ENCODE results near the gene PIR. TPM values are rescaled to one million over a fixed set of nuclear protein-coding genes. Genes with fewer than 3 reads are reported as not detected.
A peak's percentile ranks its signal among the peaks of the same experiment; 100 is the strongest.

PIR gene
- polyA plus RNA-seq (ENCODE audit: insufficient read length in 3 of 3): 1 to 10 TPM; 4.4 to 5.9 (median 5.2) TPM

DNA sequence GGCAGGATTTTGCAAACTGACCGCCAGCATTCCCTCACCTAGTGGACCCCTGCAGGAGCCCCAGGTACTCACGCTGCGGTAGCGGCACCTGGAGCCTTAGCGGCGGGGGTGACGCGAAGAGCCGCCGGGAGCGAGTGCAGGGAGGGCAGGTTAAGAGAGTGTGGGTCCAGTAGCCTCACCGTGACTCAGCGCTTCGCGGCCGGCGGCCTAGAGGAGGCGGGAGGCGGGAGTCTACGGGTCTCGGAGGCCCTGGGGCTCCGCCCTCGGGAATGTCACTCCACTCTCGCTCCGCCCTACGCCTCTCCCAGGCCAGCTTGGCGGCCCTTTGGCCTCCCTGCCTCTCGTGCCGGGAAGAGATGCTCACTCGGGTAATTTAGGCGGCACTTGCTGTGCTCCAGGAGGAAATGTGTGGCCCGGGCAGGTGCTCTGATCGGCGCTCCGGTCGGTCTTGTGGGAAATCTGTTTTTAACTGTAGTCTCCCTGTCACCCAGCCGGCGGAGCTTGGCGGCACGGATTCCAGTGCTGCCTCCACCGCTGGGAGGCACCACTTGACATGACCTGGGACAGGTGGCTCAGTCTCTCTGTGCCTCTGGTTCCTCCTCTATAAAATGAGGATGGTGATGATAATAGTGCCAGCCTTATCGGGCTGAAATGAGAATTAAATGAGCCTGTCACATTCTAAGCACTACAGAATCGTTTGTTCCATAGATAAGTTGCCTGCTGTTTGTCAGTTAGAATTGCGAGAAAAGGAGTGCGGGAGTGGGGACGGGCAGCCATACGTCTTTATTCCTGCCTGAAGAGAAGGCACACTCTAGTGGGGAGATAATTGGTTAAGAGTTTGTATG, at the start of gene PIR:
TSS of gene PIR (minus strand) at position 216 of the 845 bp plus-strand sequence. CDS start 2,076 bp downstream, outside the sequence.
- peak in 2 of 3 donors; percentile 19 to 61 for DNase-seq (ENCODE audit: low read depth in 3 of 3, low spot score in 2 of 3)

DNA sequence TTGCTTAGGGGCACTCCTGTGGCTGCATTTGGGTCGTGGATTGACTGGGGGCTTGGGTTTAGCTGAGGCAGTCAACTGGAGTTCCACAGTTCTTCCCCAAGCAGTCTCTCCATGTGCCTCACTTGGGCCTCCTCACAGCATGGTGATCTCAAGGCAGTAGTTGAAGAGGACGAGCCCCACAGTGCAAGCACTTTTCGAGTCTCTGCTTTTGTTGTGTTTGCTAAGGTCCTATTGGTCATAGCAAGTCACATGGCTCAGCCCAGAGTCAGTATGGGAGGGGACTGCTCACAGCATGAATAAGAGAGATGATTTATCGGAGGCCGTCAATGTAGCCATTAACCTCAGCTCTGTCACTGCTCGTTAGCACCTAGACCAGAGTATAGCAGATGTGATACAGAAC, 37.2 kb upstream of the PIR start:
- no peak for DNase-seq (ENCODE audit: low read depth in 3 of 3, low spot score in 2 of 3)

DNA sequence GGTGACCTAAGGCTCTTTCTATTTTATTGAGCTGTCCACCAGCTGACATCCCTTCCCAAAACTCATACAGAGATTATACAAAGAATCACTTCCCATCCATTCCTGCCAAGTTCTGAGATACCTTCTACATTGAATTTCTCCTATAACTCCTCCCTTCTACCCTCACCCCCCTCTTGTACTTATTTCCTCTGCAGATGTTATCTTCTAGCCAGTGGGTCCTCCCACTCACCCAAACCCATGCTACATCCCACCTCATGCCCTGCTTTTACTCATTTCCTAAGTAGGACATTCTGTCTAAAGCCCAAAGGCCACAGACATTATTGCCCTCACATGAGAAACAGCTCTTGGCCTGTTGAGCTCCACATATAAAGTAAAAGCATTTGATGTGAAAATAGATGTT, 36.0 kb upstream of the PIR start:
- DNase-seq (ENCODE audit: low read depth in 3 of 3, low spot score in 2 of 3): no peak

DNA sequence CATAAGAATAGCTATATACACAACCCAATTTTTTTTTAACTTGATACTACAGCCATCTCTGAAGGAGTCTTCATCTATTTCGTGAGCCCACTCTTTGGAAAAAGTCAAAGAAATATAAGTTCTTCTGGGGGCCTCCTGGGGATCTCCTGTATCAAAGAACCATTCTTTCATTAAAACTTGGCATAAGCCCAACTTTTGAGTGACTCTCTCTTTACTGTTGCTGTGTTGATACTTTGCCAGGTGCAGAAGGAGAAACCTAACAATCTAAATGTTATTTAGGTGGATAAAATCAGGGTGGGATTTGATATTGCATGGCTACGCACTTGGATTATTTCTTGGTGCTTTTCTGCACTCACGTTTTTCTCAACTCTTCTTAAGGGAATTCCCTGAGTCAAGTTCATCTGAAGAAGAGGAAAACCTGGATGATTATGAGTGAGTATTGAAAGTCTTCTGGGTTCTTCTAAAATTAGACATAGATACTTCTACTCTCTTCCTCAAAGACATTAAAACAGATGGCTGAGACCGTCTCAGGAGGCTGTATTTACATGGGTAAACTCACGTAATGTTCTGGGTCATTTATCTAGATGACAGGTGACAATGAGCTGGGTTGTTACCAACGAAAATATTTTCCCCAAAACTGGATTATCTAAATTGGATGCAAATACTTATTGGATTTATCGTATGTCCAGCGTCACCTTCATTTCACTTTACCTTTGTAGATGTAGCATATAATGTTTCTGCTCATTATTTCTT, 32.7 kb upstream of the PIR start:
- no peak for DNase-seq (ENCODE audit: low read depth in 3 of 3, low spot score in 2 of 3)

DNA sequence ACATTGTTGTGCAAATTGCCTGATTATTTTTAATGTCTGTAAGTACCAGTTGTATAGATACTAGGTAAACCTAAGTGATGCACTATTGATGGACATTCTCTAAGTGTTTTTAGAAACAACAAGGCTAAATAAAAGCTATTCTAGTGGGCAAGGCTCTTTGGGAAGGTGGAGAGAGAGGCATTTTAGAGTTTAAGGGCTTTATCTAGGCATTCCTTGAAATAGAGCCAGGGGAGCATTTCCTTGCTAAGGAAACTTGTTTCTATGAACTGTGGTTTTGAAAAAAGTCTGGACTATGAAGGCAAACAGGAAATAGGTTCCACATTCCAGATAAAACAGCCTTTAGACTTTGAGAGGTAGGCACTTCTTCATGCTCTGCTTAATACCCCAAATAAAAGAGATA, 31.3 kb upstream of the PIR start:
- DNase-seq (ENCODE audit: low read depth in 3 of 3, low spot score in 2 of 3): no peak

DNA sequence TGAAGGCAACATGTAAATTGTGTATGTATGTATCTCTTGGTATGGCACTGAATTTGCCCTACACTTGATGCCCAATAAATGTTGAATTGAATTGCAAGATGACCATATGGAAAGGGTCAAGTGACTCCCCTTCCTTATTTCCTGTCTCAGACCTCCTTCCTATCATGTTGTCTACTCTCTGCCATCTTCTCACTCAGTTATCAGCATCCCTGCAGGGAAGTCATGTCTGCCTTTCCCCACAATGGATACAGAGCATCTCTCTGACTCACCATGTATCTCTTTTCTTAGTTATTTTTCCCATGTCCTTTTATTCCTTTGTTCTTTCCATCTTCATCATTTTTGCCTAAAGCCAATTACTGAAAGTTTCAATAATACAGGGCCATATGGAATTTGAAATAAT, 30.0 kb upstream of the PIR start:
- DNase-seq (ENCODE audit: low read depth in 3 of 3, low spot score in 2 of 3): no peak

DNA sequence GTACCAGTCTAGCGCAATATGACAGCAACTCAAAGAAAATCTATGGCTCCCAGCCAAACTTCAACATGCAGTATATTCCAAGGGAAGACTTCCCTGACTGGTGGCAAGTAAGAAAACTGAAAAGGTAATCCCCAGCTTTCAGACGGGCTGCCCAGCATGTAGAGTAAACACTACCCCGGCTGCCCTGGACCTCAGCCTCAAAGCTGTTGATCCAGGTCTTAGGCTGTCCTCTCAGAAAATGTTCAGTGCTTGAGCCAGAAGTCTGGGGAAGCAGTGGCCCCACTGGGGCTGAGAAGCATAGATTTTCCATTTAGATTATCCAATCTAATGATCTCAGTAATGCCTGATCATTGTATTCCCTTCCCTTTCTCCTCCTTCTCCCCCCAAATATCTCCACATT, 29.3 kb upstream of the PIR start:
- DNase-seq (ENCODE audit: low read depth in 3 of 3, low spot score in 2 of 3): no peak

DNA sequence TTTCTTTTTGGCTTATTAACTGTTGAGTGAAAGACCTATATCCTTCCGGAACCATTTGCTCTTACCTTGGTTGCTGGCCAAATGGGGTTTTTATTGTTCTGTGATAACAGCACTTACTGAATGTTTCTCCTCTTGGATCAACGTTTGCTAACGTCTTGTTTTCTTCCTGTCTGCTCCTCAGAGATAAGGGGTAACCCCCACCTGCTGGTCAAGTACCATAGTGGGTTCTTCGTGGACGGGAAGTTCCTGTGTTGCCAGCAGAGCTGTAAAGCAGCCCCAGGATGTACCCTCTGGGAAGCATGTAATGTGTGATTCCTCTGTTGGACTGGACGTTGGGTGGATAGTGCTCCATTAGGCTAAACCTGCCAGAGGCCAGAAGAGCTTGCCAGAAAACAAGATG, 22.8 kb upstream of the PIR start:
- DNase-seq (ENCODE audit: low read depth in 3 of 3, low spot score in 2 of 3): no peak

DNA sequence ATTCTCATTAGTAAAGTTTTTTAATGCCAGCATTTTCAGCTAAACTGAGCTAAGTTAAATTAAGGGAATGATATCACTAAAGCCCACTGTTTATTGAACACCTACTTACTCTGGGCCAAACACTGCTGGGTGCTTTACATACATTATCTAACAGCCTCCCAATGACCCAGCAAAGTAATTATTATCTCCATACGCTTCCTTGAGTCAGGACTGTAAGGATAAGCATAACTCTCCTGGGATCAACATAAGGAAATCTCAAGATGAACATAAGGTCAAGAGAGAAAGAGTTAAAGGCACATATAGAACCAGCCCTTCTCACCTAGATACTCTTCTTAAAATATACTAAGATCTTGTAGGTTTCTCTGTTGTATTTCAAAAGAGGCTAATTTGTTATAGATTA, 21.1 kb upstream of the PIR start:
- DNase-seq (ENCODE audit: low read depth in 3 of 3, low spot score in 2 of 3): no peak

DNA sequence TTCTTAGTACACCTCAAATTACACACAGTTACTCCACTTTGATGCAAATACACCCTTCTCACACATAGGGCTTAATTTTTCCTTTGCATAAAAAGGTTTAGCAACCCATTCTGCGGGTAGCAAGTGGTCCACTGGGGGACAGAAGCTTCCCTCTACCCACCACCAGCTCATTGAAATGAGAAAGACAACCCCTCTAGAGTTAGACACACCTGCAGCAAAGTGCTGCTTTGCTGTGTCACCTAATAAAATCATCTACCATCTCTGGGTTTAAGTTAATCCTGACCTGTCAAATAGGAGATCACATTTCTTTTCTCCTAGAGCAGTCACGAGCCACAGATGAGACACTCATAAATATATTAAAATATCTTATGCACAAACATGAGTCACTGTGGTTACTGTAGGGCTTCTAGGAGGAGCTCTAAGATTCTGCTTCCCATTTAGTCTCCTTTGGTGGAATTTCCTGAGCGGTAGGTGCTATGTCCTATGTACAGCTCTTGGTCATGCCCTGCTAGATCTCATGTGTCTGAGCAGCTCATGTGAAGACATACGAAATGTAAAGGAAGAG, 19.4 kb upstream of the PIR start:
- DNase-seq (ENCODE audit: low read depth in 3 of 3, low spot score in 2 of 3): no peak

DNA sequence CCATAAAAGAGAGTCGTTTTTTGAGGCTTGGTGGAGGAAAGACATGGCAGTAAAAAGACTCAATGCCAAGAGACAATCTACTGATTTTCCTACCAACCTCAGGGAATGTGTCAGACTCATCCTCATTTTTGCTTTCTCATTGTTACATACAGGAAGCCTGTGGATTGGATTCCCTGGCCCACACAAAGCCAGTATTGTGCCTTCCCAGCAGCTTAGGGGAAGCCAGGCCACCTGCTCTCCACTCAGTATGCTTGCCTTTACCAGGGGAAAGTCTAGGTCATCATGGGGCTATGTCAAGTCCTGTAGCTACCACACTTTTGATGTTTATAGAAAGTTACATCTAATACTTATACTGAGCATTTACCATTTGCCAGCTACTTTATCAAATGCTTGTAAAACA, 18.4 kb upstream of the PIR start:
- DNase-seq (ENCODE audit: low read depth in 3 of 3, low spot score in 2 of 3): no peak

DNA sequence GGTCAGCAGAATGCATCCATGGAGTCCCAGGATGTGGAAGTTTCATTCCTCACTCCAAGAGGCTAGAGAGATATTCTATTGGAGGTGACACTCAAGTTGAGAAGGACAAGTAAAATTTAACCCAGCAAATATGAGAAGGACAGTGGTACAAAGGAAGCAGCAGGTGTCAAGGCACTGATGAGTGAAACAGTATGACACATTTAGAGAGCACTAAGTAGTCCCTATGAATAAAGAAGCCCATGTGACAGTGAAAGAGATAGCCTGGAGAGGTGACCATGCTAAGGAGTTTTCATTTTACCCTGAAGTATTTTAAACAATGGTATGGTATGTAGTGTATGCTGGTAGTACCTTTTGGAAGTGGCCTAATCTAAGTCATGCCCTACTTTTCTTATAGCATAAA, 16.7 kb upstream of the PIR start:
- no peak for DNase-seq (ENCODE audit: low read depth in 3 of 3, low spot score in 2 of 3)

DNA sequence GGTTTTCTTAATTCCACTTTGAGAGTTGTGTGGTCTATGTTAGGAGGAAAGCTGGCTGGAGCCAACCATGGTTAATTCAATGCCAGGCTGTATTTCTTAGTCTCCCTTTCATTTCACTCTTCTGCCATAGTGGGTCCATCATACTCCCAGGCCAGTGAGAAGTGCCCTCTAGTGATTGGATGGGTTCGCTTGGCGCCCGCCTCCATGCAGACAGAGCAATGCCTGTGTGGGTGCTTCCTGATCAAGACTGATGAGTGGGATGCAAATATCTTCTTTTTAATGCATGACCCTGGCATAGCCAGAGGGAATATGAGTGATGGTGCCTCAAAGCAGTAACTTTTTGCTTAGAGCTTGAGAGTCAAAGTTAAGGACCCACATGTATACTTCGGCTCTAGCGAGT, 13.9 kb upstream of the PIR start:
- no peak for DNase-seq (ENCODE audit: low read depth in 3 of 3, low spot score in 2 of 3)

DNA sequence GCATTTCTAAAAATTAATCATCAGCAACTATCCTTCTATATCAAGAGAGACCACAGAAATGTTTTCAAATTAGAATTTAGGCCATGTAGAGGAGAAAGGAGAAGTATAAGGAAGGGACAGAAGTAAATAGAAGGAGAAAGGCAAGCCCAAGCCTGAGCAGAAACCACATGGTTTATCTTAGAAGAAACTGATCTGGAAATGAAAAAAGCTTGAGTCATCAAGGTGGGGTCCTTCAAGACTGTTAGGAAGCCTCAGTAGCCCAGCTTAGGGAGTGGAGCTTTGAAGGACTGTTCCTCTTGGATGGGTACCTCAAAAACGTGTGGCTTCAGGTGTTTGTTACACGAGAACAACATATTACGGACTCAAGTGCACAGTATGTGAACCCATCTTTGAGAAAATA, 12.0 kb upstream of the PIR start:
- no peak for DNase-seq (ENCODE audit: low read depth in 3 of 3, low spot score in 2 of 3)

DNA sequence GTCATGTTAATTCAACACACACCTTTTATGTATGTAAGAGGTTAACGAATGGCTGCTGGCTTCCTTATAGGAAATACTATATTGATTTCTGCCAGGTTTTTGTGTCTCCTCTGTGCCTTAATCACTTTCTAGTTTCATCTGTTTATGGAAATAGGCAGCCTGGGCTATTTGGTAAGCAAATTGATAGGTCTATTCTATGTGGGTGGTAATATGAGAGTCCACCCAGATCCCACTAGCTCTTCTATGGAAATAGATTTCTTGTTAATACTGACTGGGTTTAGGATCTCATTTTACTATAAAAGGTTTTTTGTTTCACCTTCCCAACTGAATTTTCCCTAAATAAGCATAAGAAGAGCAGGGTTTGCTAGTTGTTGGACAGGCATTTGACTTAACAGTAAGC, 11.5 kb upstream of the PIR start:
- DNase-seq (ENCODE audit: low read depth in 3 of 3, low spot score in 2 of 3): no peak

DNA sequence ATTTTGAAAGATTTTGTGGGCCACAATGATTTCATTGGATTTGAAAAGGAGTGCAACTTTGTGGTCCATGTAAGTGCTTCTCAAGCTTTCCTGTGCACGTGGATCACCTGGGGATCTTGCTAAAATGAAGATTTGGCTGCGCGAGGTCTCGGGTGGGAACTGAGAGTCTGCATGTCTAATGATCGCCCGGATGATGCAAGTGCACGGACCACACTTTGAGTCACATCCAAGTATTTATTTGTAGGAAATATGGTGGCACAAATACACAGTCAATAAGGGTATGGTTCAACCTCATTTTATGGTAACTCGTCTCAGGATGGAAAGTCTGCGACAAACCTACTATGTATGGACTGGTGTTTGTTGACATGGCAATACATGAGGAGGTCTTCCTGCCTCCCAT, 8.4 kb upstream of the PIR start:
- no peak for DNase-seq (ENCODE audit: low read depth in 3 of 3, low spot score in 2 of 3)

DNA sequence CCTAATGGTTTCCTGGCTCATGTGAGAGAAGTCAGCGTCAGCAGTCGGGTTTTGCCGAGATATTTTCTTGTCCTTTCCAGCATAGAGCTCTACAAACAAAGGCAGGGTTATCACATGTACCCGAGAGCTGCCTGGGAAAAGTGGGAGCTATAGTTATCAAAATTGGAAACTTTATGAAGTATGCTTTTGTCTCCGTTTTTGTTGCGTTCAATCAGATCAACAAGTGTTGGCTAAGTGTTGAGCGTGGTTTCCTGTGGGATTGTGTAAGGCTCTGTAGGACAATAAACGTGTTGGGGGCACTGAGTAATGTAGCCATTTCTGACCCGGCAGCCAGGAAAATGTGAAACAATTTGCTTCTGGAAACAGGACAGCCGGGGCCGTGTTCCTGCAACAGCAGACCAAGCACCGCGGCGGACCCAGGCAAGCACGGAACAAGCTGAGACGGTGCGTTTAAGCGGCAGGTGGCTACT, 7.4 kb upstream of the PIR start, which contains the start of gene BMX:
TSS of gene BMX (plus strand) at position 311 of the 470 bp plus-strand sequence. CDS start 7,547 bp downstream, outside the sequence.
- no peak for DNase-seq (ENCODE audit: low read depth in 3 of 3, low spot score in 2 of 3)

DNA sequence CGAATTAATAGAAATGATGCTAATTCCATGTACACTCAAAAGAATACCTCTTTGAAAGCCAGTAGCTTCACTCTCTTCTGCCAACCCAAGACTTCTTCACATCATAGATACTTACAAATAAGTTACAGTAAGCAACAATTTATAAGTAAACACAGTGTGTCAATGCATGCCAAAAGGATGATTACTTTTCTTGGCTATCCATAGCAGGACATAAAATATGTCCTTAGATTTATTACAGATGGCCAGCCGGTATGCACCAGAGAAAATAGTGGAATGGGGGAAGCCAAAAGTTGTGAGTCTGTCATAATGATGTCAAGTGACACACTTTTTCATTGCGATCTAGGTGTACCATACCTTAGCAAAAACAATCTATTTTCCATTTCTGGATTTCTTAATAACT, 6.8 kb upstream of the PIR start:
- DNase-seq (ENCODE audit: low read depth in 3 of 3, low spot score in 2 of 3): no peak

DNA sequence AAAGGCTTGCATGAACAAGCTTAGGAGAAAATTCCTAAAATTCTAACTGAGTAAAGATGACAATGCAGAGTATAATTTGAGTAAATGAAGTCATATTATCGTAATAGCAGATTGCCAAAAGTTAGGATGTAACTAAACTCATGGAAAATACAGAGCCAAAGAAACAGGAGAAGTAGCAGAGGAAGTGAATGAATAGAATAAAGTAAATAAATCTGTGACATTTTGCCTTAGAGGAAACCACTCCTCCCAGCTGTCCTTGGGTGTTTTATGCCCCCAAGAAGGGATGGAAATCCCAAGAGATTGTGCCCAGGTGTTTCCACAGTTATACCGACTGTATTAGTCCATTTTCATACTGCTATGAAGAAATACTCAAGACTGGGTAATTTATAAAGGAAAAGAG, 5.6 kb upstream of the PIR start:
- DNase-seq (ENCODE audit: low read depth in 3 of 3, low spot score in 2 of 3): no peak

DNA sequence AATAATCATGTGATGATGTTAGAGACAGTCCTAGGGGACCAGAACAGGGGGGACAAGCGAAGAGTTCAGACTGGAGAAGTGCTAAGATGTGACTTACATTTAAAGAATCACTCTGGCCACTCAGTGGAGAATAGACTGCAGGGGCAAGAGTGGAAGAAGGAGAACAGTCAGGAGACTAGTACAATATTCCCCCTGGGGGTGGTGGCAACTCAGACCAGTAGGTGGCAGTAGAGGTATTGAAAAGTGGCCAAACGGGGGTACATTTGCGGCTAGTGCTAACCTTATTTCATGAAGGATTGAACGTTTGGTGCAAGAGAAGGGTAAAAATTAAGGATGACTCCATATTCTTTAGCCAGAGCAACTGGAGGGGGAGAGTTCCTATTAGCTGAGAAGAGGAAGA, 4.7 kb upstream of the PIR start:
- peak in 1 of 3 donors; percentile 7 for DNase-seq (ENCODE audit: low read depth in 3 of 3, low spot score in 2 of 3)

DNA sequence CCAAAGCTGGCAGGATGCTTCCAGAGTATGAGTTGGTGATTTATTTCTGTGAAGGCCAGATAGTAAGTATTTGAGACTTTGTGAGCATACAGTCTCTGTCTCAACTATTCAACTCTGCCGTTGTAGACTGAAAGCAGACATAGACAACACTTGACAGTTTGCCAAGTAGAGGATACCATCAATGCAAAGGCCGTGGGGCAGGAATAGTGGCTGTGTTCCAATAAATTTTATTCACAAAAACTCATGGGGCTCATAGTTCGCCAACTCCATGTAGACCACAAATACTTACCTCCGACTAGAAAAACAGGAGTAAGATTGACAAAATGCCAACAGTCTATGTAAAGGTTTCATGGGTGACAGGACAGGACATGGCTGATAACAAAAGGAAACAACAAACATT, 3.7 kb upstream of the PIR start:
- no peak for DNase-seq (ENCODE audit: low read depth in 3 of 3, low spot score in 2 of 3)

DNA sequence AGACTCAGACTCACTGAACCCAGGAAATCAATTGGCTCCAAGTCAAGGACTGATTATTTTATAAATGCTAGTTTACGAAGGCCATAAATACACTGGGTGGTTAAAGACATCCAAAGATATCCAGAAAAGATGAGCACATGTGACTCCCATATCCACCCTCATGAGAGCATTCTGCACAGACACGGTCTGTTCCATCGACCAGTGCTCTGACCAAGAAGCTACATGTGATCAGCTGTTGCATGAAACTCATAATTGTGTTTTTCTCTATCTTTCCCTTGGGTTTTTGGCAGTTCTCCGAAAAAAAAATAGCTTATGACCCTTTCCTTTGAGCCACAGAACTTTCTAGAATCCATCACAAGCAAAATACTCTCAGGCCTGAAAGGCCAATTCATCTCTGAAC, 2.7 kb upstream of the PIR start:
- DNase-seq (ENCODE audit: low read depth in 3 of 3, low spot score in 2 of 3): no peak

All from right renal cortex interstitium (tissue), 3 donors.